NCI-H69 (cell line): ENCODE data around the gene OXTR.

ENCODE experiments used
- DNase-seq: peaks from one replicate; lab custom pipeline; 2025; lab: John Stamatoyannopoulos, UW

OXTR gene

DNA sequence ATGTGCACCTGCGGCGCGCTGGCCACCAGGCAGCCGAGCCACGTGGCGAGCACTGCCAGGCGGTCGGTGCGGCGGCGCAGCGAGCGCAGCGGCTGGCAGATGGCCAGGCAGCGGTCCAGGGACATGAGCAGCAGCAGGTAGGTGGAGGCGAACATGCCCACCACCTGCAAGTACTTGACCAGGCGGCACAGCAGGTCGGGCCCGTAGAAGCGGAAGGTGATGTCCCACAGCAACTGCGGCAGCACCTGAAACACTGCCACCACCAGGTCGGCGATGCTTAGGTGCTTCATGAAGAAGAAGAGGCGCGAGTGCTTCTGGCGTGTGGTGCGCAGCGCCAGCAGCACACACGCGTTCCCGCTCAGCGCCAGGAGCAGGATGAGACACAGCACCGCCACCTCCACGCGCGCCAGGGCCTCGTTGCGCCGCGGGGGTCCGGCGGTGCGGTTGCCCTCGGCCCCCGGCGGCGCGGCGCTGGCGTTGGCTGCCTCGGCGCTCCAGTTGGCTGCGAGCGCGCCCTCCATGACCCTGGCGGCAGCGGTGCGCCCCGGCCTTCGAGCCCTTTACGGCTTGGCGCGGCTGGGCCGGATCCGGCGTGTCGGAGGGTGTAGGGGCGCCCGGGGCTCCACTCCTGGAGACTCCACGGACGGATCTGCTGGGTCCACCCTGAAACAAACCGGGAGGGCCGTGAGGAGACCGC is 1.6 kb downstream of the OXTR start:
- peak; percentile 74 for DNase-seq

- DNase-seq: no peak
Measured at GRCh38 chr3:8767256-8767666, 2.2 kb downstream of the OXTR start.

DNA sequence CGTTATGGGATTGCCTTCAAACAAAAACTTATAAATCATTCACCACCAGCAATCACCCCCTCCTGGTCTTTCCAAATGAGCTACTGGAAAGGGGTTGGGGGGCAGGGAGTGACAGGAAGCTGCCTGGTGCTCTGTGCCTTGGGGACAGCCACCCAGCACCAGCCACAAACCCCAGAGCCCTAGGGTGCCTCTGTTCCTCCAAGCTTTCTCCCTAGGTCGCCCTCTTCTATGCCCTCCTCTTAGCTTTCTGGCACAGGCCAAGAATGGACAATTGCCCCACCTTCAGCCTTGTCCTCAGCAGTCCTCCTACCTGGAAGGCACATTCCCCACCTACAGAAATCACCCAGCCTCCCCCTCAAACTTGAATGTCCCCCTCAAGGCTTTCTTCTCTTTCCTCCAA is 3.3 kb downstream of the OXTR start:
- DNase-seq: no peak

DNA sequence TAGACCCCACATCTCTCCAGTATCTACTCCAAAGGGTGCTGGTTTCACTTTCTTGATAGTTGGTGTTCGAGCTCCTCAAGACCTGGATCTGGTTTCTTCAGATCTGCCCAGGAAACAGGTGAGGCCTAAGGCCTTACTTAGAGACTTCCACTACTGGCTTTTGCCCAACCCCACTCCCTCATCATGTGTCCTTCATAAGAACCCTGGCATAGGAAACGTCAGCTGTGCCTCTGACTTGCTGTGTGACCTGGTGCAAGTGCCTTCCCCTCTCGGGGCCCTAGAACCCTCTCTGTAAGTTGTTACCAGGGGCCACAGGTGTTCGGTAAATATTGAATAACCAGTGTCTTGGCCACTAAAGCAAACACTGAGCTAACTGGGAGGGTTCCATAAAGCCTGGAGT is 3.9 kb downstream of the OXTR start:
- no peak for DNase-seq

DNA sequence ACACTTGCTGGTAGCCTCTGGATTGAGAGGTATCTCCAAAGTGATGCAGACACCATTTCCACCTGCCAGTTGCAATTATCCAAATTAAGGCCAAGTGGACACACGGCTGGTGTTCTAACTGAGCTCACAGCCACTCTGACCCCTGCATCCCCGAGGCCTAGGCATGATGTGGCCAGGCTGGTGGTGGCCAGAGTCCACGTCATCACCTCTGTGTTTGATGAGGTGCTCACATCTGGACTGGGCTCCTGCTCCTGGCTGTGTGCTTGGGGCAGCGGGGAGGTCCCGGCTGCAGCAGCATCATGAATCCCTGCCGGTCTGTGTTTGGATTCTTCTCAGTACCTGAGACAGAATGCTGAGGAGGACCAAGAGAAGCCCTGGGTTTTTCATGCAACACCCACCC is 4.9 kb downstream of the OXTR start:
- DNase-seq: no peak

DNA sequence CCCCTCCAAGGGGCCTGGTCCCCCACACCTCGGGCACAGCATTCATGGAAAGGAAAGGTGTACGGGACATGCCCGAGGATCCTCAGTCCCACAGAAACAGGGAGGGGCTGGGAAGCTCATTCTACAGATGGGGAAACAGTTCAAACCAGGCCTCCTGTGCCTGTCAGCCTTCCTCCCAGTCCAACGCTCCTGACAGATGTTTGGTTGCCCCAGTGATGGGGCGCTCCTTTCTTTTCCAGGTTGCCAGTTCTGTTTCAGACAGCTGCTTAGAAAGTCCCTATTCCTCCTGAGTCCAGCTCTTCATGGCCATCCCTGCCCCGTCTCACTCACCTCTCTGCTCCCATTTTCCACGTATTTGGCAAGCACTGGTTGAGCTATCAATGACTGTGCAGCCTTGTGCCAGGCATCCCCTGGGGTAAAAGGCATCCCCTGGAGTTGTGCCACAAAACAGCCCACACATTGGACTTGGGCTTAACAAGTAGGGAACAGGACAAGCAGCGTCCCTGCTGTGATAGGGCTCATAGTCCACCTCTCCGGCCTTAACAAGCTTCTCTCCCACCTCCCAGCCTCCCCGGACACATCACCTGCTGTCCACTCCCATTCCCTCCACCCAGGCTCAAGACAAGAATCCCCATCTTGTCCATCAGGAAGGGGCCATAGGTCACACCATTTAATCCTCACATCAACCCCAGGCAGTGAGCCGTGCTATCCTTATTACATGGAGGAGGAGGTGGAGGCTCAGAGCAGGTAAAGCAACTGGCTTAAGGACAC is 6.6 kb downstream of the OXTR start:
- no peak for DNase-seq

GRCh38 chr3:8761866-8762265 is 7.5 kb downstream of the OXTR start:
- DNase-seq: no peak

DNA sequence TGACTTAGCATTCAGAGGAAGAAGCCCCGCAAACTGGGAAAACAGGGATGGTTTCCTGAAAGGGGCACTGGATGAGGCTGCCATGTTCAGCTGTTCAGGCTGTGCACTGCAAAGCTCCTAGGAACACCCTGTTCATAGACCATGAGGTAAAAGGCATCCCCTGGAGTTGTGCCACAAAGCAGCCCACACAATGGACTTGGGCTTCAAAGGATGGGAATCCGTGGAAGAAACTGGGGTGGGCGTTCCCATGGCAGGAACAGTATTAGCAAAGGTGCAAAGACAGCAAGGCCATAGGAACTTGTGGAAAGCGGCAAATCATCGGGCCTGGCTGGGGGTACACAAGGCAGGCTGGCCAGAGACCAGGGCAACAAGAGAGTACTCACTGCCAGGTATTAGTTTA is 8.9 kb downstream of the OXTR start:
- DNase-seq: no peak

DNA sequence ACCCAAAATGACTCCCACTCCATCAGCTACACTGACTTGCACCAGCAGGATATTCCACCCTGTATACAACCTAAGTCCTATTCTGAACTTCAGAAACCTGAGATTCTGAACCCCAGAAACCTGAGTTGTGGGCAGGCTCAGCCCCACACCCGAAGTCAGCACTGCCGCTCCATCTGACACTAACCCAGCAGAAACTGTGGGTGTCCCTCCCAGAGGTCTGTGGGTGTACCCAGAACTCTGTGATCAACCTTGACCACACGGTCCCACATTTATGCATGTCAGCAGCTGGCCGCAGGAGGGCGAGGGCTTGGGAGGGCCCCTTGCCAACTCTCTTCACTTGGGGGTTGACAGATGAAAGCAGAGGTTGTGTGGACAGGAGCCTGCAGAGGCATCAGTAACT is 9.3 kb downstream of the OXTR start:
- no peak for DNase-seq

DNA sequence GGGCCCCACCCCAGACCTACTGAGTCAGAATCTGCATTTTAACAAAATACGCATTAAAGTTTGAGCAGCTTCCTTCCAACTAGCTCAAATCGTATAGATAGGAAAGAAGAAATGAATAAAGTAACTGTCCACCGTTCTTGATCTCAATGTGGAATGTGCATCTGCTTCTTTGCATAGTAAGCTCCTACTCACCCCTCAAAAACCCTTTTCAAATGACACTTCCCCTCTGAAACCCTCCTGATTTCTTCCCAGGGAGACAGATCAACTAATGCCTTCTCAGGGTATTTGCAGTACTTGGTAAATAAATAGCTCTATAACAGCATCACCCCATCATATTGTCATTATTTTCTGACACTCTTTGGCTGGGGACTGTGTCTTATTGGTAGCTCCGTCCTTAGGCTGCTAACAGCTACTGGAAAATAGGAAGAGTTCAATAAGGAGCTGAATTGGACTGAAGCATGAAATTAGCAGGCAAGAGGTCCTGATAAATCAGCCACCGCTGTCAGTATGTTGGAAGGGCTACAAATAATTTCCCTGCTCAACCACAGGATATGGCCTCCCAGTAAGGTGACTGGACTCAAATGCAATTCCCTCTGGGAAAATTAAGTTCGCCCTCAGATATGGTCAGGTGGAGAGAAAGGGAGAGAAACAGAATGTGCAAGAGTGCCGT is 10.2 kb downstream of the OXTR start:
- DNase-seq: no peak

DNA sequence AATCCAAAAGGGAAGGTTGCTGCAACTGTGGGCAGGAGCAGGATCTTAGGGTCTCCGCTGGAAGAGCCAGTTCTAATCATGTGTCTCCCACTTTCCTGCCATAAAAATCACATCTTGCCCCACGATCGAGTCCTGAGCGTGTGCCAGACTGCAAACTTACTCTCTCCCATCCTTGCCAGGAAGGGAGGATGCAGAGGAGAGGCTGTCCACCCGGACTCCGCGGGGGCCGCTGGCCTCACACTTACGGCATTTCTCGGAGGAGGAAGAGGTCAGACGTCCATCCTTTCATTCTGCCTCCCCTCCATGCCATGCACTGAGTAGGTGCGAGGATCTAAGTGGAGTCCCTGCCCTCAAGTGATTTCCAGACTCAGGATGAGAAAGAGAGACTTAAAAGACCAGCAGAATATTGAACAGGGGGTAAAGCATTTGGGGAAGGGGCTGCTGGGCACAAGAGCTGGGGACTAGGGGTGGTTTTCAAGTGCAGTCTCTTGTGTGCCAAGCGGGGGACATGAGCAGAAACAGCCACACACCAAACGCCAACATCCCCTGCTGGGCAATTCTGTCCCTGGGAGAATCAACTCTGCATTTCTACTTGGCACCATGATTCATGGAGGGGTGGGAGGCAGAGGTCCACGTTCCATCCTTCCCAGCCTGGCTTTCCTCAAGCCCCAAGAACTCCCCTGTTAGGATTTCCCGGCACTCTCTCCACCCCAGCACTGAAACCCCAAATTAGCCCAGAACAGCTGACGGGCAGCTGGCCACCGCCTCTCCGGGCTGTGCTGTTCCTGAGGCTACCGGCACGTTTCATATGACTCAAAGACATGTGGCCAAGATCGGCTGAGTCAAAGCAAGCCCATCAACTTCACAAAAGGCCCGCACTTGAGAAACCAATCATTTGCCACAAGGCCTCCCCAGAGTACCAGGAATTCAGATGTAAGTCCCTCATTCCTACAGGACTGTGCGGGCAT is 11.6 kb downstream of the OXTR start:
- no peak for DNase-seq

GRCh38 chr3:8756671-8757070 is 12.7 kb downstream of the OXTR start:
- no peak for DNase-seq

GRCh38 chr3:8755564-8756237 is 13.7 kb downstream of the OXTR start:
- DNase-seq: no peak

- DNase-seq: no peak
Measured at GRCh38 chr3:8755097-8755496, 14.3 kb downstream of the OXTR start.

DNA sequence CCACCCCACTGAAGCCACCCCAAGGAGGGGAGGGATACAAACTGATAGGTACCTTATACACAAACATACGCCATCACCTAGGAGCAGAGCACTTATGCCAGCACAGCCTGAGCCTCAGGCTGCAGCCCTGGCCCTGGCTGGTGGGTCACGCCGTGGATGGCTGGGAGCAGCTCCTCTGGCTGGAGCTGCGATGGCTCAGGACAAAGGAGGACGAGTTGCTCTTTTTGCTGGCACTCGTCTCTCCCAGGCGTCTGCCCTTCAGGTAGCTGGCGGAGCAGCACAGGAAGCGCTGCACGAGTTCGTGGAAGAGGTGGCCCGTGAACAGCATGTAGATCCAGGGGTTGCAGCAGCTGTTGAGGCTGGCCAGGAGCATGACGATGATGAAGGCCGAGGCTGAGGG is 16.6 kb downstream of the OXTR start:
- no peak for DNase-seq

GRCh38 chr3:8749316-8749715 is 20.1 kb downstream of the OXTR start:
- DNase-seq: no peak

DNA sequence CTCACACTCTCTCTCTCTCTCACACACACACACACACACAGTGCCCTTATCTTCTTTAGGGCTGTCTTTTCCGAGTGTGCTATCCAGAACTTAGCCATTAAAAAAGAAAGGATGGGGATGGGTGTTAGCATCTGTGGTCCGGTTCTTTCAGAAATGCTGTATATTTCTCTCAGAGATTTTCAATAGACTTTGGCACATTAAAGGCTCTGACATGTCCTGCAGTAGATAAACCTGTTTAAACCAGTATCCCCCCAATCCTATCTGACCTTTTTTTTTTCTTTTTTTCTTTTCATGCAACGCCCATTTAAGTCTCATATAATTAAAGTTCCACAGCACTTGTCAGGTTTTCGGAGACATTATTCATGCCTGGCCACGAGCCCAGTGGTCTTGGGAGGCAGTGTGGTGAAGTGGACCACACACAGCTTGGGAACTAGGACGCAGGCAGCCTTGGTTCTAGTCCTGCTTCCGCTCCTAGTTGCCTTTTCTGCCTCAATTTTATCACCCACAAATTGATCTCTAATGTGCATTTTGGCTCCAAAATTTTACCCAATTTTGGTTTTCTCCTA is 22.6 kb downstream of the OXTR start:
- DNase-seq: no peak

GRCh38 chr3:8745619-8746370 is 23.6 kb downstream of the OXTR start:
- DNase-seq: no peak

DNA sequence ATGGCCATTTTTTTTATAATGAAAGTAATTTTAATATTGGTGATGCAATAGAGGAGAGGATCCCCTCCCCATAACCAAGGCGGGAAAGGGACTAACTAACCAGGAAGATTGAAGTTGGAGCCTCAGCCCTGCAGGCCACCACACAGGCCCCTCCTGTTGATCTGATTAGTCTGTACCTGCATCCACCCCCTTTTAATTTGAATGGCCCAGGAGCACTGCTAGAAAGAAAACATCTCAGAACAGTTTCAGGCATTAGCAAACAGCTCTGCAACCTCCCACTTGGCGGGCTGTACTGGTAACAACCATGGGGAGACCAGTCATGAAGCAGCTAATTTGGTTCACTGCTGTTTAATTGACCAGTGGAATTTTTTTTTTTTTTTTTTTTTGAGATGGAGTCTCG is 25.5 kb downstream of the OXTR start:
- no peak for DNase-seq

GRCh38 chr3:8743021-8743601 is 26.3 kb downstream of the OXTR start:
- DNase-seq: no peak
